ENCODE results near the gene RGS11.
"Not testable (repeated sequence)": the region's sequence is repeated elsewhere in the genome, so short reads cannot be mapped to it uniquely, and the experiment has no call there.

GRCh38 chr16:267562-267961 lies 8.2 kb downstream of the RGS11 start:
- not testable (repeated sequence) for TF ChIP-seq ZNF431 (CRISPR knock-in tag; IDR thresholded peaks at IDR 0.05); HDAC1 (IDR thresholded peaks at IDR 0.05); NCOA2 (IDR thresholded peaks at IDR 0.05; ENCODE audit: partially characterized antibody in 2 of 2); ZBED1 (IDR thresholded peaks at IDR 0.05); YY1 (IDR thresholded peaks at IDR 0.05; ENCODE audit: borderline replicate concordance in 1 of 3, control insufficient read depth in 1 of 3, extremely low read depth in 1 of 3, insufficient read depth in 3 of 3, insufficient read length in 1 of 3, insufficient replicate concordance in 2 of 3, low read depth in 1 of 3, low read length in 2 of 3); NCOR1 (IDR thresholded peaks at IDR 0.05); KLF16 (IDR thresholded peaks at IDR 0.05); FOXA3 (CRISPR knock-in tag; conservative IDR thresholded peaks at IDR 0.05 in 1 of 2, IDR thresholded peaks at IDR 0.05 in 1 of 2); CBX3 (IDR thresholded peaks at IDR 0.05; ENCODE audit: borderline replicate concordance in 1 of 2, low read length in 2 of 2); SP1 (CRISPR knock-in tag; IDR thresholded peaks at IDR 0.05)
- TF ChIP-seq, protein P1, sequence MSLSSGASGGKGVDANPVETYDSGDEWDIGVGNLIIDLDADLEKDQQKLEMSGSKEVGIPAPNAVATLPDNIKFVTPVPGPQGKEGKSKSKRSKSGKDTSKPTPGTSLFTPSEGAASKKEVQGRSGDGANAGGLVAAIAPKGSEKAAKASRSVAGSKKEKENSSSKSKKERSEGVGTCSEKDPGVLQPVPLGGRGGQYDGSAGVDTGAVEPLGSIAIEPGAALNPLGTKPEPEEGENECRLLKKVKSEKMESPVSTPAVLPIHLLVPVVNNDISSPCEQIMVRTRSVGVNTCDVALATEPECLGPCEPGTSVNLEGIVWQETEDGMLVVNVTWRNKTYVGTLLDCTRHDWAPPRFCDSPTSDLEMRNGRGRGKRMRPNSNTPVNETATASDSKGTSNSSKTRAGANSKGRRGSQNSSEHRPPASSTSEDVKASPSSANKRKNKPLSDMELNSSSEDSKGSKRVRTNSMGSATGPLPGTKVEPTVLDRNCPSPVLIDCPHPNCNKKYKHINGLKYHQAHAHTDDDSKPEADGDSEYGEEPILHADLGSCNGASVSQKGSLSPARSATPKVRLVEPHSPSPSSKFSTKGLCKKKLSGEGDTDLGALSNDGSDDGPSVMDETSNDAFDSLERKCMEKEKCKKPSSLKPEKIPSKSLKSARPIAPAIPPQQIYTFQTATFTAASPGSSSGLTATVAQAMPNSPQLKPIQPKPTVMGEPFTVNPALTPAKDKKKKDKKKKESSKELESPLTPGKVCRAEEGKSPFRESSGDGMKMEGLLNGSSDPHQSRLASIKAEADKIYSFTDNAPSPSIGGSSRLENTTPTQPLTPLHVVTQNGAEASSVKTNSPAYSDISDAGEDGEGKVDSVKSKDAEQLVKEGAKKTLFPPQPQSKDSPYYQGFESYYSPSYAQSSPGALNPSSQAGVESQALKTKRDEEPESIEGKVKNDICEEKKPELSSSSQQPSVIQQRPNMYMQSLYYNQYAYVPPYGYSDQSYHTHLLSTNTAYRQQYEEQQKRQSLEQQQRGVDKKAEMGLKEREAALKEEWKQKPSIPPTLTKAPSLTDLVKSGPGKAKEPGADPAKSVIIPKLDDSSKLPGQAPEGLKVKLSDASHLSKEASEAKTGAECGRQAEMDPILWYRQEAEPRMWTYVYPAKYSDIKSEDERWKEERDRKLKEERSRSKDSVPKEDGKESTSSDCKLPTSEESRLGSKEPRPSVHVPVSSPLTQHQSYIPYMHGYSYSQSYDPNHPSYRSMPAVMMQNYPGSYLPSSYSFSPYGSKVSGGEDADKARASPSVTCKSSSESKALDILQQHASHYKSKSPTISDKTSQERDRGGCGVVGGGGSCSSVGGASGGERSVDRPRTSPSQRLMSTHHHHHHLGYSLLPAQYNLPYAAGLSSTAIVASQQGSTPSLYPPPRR (CRISPR knock-in tag; IDR thresholded peaks at IDR 0.05; ENCODE audit: borderline replicate concordance) = not testable (repeated sequence)
